NCI-H1930 (cell line): ENCODE data around the gene KRT12.

Source experiments
- DNase-seq, 2 experiments: peaks; one replicate each; lab custom pipeline; 2025; lab: John Stamatoyannopoulos, UW

KRT12 gene

DNA sequence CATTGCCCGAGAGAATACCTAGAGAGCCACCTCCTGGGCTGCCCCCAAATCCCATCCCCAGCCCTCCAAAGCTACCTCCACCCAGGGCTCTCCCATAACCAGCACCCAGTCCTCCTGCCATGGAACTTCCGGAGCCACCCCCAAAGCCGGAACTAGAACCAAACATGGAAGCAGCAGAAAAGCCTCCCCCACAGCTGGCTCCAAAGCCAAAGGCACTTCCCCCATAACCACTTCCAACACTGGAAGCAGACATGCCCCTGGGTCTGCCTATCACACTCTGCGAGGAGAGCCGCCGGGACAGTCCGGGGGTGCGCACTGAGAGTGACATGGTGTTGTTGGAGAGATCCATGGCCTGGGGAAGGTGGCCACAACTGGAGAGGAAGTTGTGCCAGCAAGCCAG, at the start of gene KRT12:
Gene KRT12, minus strand, starts transcription at position 386 of the 400 bp plus-strand sequence. Its CDS starts 37 bp downstream, at position 349.
- DNase-seq = no peak

DNA sequence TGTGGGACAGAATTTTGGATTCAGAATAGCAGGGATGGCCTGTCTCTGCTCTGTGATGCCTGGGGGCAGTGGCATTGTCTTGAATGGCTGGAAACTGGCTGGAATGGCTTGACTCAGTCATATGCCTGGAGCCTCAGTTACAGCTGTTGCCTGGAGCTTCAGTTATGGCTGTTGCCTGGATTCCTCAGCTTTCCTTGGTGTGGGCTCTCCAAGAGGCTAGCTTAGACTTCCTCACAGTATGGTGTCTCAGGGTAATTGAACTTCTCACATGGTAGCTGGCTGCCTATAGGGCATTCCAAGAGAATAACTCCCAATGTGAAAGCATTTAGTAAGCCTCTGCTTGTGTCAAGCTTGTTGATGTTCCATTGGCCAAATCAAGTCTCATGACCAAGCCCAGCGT, 49.3 kb upstream of the KRT12 start:
- DNase-seq = no peak

DNA sequence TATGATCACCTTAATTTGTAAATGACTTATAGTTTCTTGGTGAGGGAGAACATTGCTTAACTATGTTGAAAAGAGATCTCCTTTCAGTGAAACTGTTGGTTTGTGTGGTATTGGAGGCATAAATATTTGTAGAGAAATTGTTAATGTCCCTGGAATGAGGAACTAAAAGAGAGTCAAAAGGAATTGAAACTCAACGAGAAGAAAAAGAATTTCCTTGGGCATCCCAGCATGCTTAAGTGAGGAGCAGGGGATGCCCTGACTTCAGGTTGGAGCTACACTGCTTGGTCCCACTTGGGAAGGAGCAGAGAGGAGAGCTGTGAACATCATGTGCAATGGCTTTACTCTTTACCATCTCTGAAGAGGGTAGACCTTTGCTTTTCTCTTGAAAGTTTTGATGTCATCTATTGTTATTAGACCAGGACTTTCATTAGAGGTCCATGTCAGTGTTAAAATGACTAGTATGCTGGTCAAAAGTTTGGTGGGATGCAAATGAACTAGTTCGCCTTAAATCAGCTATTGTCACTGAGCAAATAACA, 48.8 kb upstream of the KRT12 start:
- no peak for DNase-seq

DNA sequence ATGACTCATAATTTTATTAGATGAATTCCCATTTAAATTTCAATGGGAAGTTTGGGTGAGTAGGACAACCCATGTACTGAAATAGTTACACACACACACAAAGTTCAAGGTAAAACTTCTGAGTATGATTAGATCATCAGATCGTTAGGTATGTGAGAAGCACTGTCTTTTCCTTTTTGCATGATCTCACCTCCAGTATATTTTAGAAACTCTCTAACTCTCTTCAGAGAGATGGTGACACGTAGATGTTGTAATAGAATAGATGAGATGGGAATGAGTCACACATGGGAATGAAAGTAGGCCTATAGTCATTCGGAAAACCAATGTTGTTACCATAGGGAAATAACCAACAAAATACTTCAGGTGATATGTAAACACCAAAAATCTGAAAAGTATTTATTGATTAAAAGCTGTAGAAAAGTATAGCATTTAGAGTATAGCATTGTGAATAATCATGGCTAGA, 48.2 kb upstream of the KRT12 start:
- DNase-seq = no peak

DNA sequence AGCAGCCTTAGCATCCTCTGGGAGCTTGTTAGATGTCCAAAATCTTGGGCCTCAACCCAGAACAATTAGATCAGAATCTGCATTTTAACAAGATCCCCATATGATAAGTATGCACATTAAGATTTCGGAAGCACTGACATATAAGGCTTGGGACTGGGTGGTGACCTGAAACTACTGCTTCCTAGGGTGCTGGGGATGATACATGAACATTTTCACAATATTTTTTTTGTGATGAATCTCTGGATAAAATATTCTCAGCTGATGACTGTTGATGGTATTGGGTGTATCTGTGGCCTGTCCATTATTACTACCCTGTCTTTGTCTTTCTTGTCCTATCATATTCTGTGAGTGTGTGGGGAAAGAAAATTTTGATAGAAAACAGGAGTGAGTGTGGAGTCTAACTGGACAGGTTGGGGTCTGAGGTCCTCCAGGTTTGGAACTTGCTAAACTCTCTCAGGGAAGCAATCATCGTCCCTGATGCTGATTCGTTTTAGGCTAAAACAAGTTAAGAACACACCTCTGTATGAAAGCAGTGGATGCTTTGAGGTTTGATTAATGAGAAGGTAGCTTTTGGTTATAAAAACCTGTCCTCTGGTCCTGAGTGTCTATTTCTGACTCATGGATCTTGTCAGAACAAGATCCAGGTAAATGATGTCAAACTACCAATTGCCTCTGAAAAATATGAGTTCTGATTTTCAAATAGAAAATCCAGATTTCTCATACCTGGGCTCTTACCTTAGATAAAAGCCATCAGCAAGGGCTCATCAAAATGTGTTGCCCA, 47.2 kb upstream of the KRT12 start:
- DNase-seq = no peak

DNA sequence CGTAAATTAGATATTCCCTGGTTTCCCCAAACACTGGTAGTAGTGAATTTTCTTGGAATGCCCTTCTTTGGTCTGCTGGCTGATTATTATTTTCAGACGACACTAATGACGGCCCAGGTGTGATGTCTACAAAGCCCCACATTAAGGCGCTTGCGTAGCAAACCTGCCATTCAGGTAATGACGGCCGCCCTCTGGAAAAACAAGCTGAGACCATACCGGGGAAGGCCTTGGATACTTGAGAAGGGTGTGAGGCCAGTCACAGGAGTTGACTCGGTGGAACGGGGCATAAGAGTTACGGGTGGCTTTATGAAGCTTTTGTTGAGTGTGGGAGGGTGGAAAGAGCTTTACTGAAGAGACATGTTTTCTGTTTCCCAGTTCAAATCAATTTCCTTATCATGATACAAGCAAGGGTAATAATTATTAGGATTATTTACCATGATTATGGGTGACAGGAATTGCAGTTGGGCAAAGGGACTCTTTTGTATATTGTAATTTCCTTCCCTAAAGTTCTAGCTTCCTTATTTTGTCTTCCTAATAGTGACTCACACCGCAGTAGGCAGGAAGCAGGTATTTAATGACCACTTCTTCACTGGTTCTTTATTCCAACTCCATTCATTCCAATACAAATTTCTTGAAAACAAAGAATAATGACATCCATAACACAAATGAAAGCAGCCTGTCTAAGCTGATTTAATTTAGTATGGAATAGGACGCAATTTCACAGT, 45.6 kb upstream of the KRT12 start:
- DNase-seq = no peak

DNA sequence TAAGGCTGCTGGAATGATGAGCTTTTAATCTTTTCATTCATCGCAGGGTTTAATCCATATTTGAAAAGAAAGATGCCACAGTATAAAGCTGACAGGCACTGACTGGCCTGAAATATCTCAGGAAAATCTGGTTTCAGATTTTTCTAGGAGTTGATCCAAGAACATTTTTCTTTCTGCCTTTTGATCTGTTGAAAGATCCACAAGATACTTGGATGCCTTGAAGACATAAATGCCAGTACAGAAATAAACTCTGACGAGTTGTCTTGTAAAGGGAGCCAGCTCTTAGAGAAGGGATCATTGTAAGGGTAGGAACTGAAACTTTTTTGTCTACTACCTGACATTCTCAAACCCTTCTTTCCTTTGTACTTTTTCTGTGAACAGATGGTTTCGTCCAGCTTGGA, 43.4 kb upstream of the KRT12 start:
- no peak for DNase-seq

DNA sequence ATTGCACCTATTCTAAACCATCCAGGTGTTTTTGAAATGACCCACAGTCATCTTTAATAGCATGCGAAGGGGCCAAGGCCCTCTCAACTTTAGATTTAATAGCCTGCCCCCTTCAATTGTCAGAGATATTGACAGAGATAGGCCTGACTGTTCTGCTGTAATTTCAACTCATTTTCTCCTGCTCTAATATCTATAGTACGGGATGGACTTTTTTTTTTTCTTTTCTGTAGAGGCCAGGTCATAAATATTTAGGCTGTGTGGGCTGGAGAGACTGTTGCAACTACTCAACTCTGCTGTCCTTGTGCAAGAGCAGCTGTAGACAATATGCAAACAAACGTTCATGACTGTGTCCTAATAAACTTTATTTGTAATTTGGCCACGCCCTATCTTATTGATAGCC, 42.7 kb upstream of the KRT12 start:
- DNase-seq = no peak

DNA sequence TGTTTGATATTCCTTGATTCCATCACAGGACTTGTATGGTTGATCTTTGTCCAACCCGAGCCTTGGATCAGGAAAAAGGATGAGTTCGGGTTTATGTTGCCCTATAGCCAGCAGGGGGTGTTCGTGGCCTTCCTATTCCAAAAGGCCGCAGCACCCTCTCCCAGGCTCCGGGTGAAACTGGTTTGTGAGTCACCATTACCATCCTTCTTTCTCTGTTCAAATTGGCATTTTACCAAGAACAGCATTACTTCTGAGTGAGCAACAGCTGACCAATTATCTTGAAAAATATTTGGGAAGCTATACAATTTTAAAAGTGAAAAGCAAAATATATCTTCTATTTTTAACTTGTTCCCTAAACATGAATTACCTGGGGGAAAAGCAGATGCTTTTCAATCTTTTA, 42.3 kb upstream of the KRT12 start:
- DNase-seq = peak; percentile 20 to 56

DNA sequence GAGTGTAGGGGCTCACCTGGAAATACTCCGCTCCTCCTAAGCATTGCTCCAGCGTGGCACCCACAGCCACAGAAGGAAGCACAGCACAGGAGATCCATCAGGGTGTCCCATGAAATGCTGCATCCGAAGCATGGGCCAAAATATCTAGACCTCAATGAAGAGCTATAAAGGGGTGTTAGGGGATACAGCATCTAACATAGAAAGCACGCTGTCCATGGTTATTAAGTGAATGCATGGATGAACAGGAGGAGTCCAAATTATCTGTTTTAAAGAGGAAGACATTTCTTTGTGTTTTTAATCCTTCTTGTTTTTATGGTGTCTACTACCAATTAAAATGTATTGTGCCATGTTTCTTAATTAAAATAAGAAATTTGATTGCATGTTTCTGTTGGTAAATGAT, 39.6 kb upstream of the KRT12 start:
- DNase-seq = no peak

DNA sequence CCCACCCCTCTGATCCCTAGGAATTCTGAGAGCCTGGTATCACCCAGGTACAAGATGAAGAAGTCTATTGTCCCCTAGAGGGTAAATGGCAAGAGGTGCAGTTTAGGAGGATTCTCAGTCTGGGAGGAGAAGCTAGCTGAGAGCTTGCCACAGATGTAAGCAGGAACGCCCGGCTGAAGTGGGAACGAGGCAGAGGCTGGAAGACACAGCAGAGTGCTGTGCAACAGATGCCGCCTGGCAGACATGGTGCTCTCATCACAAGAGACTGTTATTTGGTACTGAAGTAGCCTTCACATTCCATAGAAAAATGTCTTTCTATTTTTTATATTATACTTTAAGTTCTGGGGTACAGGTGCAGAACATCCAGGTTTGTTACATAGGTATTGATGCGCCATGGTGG, 38.3 kb upstream of the KRT12 start:
- no peak for DNase-seq

DNA sequence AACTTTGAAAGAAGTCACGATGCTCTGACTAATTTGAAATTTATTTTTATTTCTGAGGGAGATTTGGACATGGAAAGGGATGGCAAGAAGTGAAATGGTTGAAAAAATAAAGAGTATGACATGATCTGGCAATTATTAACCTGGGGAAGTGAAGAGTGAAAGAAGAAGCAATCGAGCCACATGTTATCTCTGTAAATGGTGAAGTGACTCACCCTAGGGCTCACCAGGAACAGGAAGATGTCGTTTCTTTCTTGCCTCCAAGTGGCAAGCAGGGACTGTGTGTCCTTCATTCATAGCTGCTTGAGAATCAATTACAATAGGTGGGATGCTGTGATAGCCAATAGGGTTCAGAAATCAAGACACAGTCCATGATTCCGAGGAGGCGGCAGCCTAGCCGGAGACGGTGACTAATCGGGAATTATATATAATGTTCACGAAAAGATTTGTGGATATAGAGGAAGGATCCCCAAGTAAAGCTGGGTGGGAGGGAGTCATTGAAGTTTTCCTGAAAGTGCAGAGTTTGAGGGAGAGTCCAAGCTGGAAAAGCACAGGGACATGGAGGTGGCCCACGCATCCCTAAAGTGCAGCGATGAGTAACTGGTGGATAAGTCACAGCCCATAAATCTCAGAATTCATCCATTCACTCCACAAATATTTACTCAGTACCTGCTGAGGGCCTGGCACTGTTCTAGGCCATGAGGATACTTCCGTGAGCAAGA, 36.3 kb upstream of the KRT12 start:
- DNase-seq = no peak

DNA sequence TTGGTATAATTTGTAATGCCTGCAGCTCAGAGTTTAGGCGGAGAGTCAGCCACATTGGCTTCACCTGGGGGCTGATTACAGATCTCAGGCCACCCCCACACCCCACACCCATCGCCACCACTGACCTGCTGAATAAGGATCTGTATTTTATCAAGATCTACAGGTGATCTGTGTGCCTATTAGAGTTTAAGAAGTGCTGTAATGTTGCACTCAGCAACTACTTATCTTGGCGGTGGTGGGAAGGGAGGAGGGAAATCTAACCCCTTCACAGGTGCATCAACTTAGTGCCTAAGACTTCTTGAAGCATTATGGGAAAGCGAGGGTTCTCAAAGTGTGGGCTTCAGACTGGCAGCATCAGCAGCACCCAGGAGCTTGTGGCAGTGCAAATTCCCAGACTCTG, 35.5 kb upstream of the KRT12 start:
- DNase-seq = no peak

DNA sequence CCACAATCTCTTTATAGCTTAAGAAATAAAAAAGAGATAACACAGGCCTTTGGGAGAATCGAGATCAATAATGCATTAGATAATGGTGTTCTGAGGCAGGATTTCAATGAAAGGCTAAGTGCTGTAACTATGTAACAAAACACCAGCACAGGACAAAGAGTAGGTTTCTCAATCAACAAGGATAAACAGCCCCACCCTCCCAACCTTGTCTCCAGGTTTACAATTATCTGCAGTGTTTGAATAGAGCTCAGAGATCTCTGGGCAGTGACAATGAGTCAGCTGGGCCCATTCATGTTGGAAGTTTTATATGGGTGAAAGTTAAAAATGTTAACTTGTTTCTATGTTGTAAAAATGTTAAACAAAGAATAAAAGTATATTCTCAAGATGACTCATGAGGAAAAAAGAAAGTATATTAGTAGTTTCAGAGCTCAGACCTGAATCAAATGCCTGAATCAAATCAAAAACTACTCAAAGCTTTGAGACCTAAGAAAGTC, 35.0 kb upstream of the KRT12 start:
- peak; percentile 20 to 63 for DNase-seq

DNA sequence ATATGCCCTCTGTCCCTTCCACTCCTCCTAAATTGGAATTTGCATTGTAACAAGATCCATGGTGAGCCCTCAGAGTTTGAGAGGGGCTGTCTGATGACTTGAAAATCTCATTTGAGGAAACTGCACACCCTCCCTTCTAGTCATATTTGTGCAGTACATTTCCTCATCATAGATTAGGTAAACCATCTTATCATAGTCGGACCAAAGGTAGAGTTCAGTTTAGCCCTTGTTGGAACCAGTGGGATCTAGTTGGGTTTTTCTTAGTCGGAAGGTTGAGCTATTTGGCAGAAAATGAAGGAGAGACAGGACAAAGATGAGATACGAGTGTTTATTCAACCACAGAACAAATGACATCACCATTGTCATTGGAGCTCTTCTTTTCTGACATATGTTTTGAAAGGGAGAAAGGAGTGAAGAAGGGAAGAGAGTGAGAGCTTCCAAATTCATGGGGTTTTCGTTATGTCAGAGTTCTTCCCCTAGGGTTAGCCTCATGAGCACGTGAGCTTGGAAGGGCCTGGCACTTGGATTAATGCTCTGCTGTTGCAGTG, 33.9 kb upstream of the KRT12 start:
- DNase-seq = no peak

DNA sequence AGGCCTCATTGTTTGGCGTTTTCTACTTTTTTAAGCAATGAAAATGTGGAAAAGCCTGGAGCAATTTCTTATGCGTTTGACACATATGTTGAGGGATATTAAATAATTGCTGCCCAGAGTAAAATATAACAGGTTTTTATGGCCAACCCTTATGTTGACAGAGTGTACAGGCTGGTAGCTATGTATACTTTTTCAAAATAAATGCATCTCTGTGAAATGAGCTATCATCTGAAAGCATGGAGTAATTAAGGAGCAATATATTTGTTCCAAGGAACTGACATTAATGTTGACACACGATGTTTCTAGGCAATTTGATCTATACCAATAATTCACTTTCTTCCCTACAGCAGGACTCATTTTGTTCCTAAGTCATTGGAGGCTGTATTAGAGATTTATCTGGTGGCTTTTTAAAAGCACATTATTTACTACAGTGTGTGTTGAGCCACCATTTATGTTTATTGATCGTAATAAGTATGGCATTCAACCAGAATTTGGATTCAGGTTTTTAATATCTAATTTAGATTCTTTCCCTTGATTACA, 30.0 kb upstream of the KRT12 start:
- DNase-seq = no peak

DNA sequence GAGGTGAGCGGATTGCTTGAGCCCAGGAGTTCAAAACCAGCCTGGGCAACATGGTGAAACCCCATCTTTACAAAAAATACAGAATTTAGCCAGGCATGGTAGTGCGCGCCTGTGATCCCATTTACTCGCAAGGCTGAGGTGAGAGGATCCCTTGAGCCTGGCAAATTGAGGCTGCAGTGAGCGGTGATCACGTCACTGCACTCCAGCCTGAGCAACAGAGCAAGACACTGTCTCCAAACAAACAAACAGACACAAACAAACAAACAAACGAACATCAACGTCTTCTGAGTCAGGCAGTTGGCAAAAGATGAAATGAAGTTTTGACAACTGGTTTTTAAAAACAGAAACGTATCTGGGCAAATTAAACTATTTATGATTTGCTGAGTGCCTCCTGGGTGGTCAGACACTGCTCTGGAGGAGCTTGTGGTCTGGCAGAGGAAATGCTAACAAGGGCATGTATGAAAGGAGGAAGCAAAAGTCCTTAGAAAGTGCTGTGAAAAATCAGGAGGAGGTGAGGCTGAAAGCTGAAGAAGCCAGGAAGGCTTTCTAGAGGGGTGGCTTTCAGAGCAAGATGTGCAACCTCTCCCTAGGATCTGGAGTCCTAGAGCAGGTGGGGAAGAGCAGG, 28.2 kb upstream of the KRT12 start:
- DNase-seq = no peak

DNA sequence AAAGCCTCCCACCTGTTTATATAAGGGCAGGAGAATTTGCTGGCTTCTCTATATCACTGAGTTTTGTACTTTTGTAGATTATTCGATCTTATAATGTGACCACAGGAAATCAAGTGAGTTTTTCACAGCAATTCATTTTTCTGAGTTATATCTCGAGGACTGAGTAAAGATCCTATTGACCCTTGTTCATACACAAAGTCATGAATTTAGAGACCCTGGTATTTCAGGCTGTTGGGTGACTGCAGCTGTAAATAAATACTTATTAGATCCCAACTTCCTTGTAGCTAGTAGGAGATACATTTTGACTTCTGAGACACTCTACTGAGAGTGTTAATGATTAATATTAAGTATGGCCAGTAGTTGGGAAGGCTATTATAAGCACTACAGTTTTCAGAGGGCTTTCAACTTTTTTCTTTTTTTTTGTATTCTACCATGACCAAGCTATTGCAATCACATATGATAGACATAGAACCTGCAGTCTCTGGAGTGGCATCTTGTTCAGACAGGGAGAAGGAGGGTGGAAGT, 21.2 kb upstream of the KRT12 start:
- no peak for DNase-seq

DNA sequence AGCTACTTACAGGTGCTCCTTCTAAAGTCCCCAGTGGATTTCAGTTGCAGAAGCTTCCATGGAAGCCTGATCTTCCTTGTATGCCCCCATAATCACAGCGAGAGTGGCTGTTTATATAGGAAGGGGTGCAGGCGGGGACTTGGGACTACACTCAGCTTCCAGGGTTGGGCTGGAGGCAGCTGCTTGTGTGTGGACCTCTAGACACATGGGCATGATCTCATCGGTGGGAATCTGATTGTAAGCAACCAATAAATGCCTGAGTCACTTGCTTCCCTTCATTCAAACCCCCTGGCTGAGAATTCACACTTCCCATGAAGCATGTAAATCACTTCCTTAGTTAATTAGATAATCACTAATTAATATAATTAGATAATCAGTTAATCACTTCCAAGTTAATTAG, 19.1 kb upstream of the KRT12 start:
- peak in 1 of 2 experiments; percentile 2 for DNase-seq

DNA sequence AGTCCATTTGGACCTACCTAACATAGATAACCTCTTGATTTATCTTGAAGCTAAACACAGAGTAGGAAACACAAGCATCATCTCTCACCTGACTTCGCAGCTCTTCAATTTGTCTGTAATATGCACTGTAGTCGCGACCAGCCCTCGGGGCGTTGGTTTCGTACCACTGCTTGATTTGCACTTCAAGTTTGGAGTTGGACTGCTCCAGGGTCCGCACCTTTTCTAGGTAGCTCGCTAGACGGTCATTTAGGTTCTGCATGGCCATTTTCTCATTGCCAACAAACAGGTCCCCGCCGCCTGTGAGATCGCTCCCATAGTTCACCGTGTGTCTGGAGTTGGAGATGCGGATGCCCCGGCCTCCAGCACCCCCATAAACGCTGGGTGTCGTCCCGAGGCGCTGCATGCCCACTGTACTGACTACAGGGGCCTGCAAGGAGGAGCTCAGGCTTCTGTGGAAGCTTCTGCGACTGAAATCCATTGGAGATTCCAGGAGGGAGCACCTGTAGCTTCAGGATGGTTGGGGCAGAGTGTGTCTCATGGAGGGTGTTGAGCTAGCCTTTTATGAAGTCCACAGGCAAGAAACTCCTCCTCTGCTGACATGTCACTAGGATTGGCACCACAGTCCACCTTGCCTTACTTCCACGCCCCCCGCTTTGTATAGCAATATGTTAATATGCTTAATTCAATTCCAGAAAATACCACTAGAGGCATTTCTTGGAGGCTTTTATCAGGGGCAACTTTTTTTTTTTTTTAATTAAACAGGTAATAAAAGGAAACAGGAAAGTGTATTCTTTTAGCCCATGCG, 17.9 kb upstream of the KRT12 start, which contains the start of gene KRT20:
Gene KRT20, minus strand, starts transcription at position 535 of the 805 bp plus-strand sequence. Its CDS starts 57 bp downstream, at position 478.
- no peak for DNase-seq
